HCT116 (cell line): ENCODE results near the gene TTLL3. TPM values are rescaled to one million over a fixed set of nuclear protein-coding genes. Genes with fewer than 3 reads are reported as not detected.

ENCODE experiments used
- ATAC-seq: fragments of 200-7000 bp; cut with Tn5 transposase; 2 replicates; pipeline ENCODE4 v1.9.1; 2020; ENCODE audit warnings: mild to moderate bottlenecking, moderate library complexity
- BruUV-seq: library from RNA; stranded (reverse); fragments of 400-500 nt; replicated peaks from 2 replicates; lab custom pipeline; 2021; lab: Mats Ljungman, UMichigan
- CTCF ChIA-PET: fragments of 300-600 bp; sonication (Branson Sonifier 250); formaldehyde crosslinking; loops from one replicate; lab custom pipeline; 2021; ENCODE audit warnings: antibody characterized with exemption; lab: Charles Lee
- POLR2A ChIA-PET: fragments of 300-600, 350-600 bp; sonication (Branson Sonifier 250); formaldehyde crosslinking; loops from one replicate; lab custom pipeline; 2021; ENCODE audit warnings: antibody characterized with exemption; lab: Charles Lee
- RAD21 ChIA-PET, 2 experiments: fragments of 300-600 bp; sonication (Branson Sonifier 250); formaldehyde crosslinking; loops; one replicate each; lab custom pipeline; 2023; ENCODE audit warnings: low total read pairs in 2 of 2; ENCODE audit not compliant: uncharacterized antibody in 2 of 2, unreplicated experiment in 2 of 2, low non-redundant PET in 1 of 2; lab: Charles Lee
- DNase-seq: peaks from one replicate; pipeline ENCODE4 v3.0.0-alpha.2; 2010; ENCODE audit warnings: low read depth, low spot score
- H2AFZ ChIP-seq: fragments of 200-600 bp; shearing (Covaris generic), sonication (generic); 2 replicates; pipeline ENCODE4 v1.6.1; 2017; ENCODE audit warnings: low read depth, mixed run types, mixed read lengths, antibody characterized with exemption, low read length; ENCODE audit not compliant: poor library complexity, severe bottlenecking
- H3K27ac ChIP-seq: 2 replicates; pipeline ENCODE4 v1.5.1; 2012; ENCODE audit warnings: low read depth, low read length
- H3K27me3 ChIP-seq: fragments of 200-600 bp; sonication (generic); 2 replicates; pipeline ENCODE4 v1.6.1; 2016; ENCODE audit warnings: mixed run types, low read length, mixed read lengths; ENCODE audit not compliant: insufficient read depth
- H3K36me3 ChIP-seq, 2 experiments: fragments of 200-500 bp in 1 of 2; fragments of 200-600 bp in 1 of 2; sonication (Bioruptor generic) in 1 of 2; sonication (generic) in 1 of 2; 2 replicates each; pipeline versions ENCODE4 v1.5.1 to v1.6.1; 2014 to 2016; ENCODE audit warnings: low read length in 2 of 2, inconsistent platforms in 1 of 2, mixed read lengths in 1 of 2, mixed run types in 1 of 2; ENCODE audit not compliant: insufficient read depth in 2 of 2, control insufficient read depth in 1 of 2
- H3K4me1 ChIP-seq, 2 experiments: fragments of 200-600 bp in 1 of 2; sonication (generic) in 1 of 2; 2 replicates each; pipeline versions ENCODE4 v1.5.1 to v1.6.1; 2012 to 2017; ENCODE audit warnings: low read length in 2 of 2, inconsistent platforms in 1 of 2, mild to moderate bottlenecking in 1 of 2, mixed read lengths in 1 of 2, mixed run types in 1 of 2, moderate library complexity in 1 of 2; ENCODE audit not compliant: insufficient read depth in 2 of 2, control insufficient read depth in 1 of 2
- H3K4me2 ChIP-seq: fragments of 200-600 bp; sonication (generic); 2 replicates; pipeline ENCODE4 v1.6.1; 2017; ENCODE audit warnings: mixed run types, low read length, mixed read lengths
- H3K4me3 ChIP-seq, 2 experiments: fragments of 200-600 bp in 1 of 2; sonication (generic) in 1 of 2; replicated peaks in 1 of 2; 2 replicates each; pipeline ENCODE4 v1.5.1; 2011 to 2016; ENCODE audit warnings: low read length in 2 of 2, control low read depth in 1 of 2, low read depth in 1 of 2, mild to moderate bottlenecking in 1 of 2, mixed read lengths in 1 of 2, mixed run types in 1 of 2
- H3K79me2 ChIP-seq: fragments of 200-600 bp; sonication (generic); 2 replicates; pipeline ENCODE4 v1.6.1; 2017; ENCODE audit warnings: mild to moderate bottlenecking, mixed run types, low read length, moderate library complexity, mixed read lengths; ENCODE audit not compliant: insufficient read depth
- H3K9ac ChIP-seq: fragments of 200-600 bp; sonication (generic); 2 replicates; pipeline ENCODE4 v1.6.1; 2016; ENCODE audit warnings: low read length, mixed read lengths
- H3K9me2 ChIP-seq: fragments of 200-600 bp; sonication (generic), shearing (Covaris generic); 2 replicates; pipeline ENCODE4 v1.6.1; 2017; ENCODE audit warnings: mixed run types, mild to moderate bottlenecking, moderate library complexity; ENCODE audit not compliant: insufficient read depth
- H3K9me3 ChIP-seq, 2 experiments: fragments of 200-500 bp in 1 of 2; fragments of 200-600 bp in 1 of 2; sonication (Bioruptor generic) in 1 of 2; sonication (generic) in 1 of 2; 2 replicates each; pipeline ENCODE4 v1.6.1; 2014 to 2017; ENCODE audit warnings: low read length in 2 of 2, mixed read lengths in 2 of 2, inconsistent platforms in 1 of 2, low read depth in 1 of 2, mild to moderate bottlenecking in 1 of 2, mixed run types in 1 of 2, moderate library complexity in 1 of 2; ENCODE audit not compliant: control insufficient read depth in 1 of 2, insufficient read depth in 1 of 2
- H4K20me1 ChIP-seq: fragments of 200-600 bp; sonication (generic), shearing (Covaris generic); 2 replicates; pipeline ENCODE4 v1.6.1; 2017; ENCODE audit warnings: mixed run types, mild to moderate bottlenecking, moderate library complexity; ENCODE audit not compliant: insufficient read depth
- ATF3 ChIP-seq: IDR thresholded peaks from 2 replicates; pipeline ENCODE4 v1.6.1; 2012
- CBX3 ChIP-seq: IDR thresholded peaks from 2 replicates; pipeline ENCODE4 v1.6.1; 2012; ENCODE audit warnings: low read depth
- CEBPB ChIP-seq: IDR thresholded peaks from 2 replicates; pipeline ENCODE4 v1.6.1; 2012; ENCODE audit warnings: low read depth
- EGR1 ChIP-seq: IDR thresholded peaks from 2 replicates; pipeline ENCODE4 v1.6.1; 2012; ENCODE audit warnings: low read depth
- ELF1 ChIP-seq: IDR thresholded peaks from 2 replicates; pipeline ENCODE4 v1.6.1; 2012; ENCODE audit warnings: low read depth, borderline replicate concordance
- EZH2phosphoT487 ChIP-seq: fragments of 200-600 bp; IDR thresholded peaks from 2 replicates; pipeline ENCODE4 v1.6.1; 2018; ENCODE audit warnings: antibody characterized with exemption, borderline replicate concordance
- JUND ChIP-seq: IDR thresholded peaks from 2 replicates; pipeline ENCODE4 v1.6.1; 2012
- MAX ChIP-seq: IDR thresholded peaks from 2 replicates; pipeline ENCODE4 v1.6.1; 2012
- POLR2A ChIP-seq: IDR thresholded peaks from 2 replicates; pipeline ENCODE4 v1.7.0; 2011; ENCODE audit warnings: borderline replicate concordance; ENCODE audit not compliant: insufficient read depth, insufficient read length; ENCODE audit errors: extremely low read depth
- POLR2AphosphoS5 ChIP-seq: IDR thresholded peaks from 2 replicates; pipeline ENCODE4 v1.6.1; 2011; ENCODE audit warnings: mild to moderate bottlenecking, low read depth, low read length, moderate library complexity
- SRF ChIP-seq: IDR thresholded peaks from 2 replicates; pipeline ENCODE4 v1.6.1; 2012; ENCODE audit warnings: low read depth
- YY1 ChIP-seq: IDR thresholded peaks from 2 replicates; pipeline ENCODE4 v1.6.1; 2011; ENCODE audit warnings: low read length, low read depth, moderate library complexity, mild to moderate bottlenecking; ENCODE audit not compliant: insufficient replicate concordance; ENCODE audit errors: extremely low read depth
- ZBTB33 ChIP-seq: IDR thresholded peaks from 2 replicates; pipeline ENCODE4 v1.6.1; 2011; ENCODE audit warnings: mild to moderate bottlenecking, low read length, moderate library complexity; ENCODE audit not compliant: insufficient replicate concordance; ENCODE audit errors: extremely low read depth
- ZFX ChIP-seq: fragments of 450-650 bp; IDR thresholded peaks from 2 replicates; pipeline ENCODE4 v1.6.1; 2017
- ZNF274 ChIP-seq: fragments of 200-500 bp; sonication (Bioruptor generic); IDR thresholded peaks from 2 replicates; pipeline ENCODE4 v1.6.1; 2014; ENCODE audit warnings: mild to moderate bottlenecking, low read depth, low read length, inconsistent platforms
- intact Hi-C: fragments of 100-400 bp; cut with micrococcal nuclease; formaldehyde crosslinking; loops from 2 replicates; pipeline ENCODE4 v1.10.0; 2022
- total RNA-seq: library from RNA; stranded (reverse); gene quantifications from one replicate; pipeline ENCODE4 v1.2.1, GENCODE V29; 2021; ENCODE audit not compliant: unreplicated experiment

Gene TTLL3
- total RNA-seq, 1 experiment from 2014 or later = 40.3 TPM

- Histone ChIP-seq H3K36me3 (peaks cover 15 to 21% of the 10 kb centered on the region in 2 experiments; a peak in 3 of 4 replicates), H3K27ac (no peak overlapping the region), H3K79me2 (no peaks in the 10 kb centered on the region), H3K9ac (no peak overlapping the region), H3K9me2 (no peaks in the 10 kb centered on the region), H4K20me1 (no peaks in the 10 kb centered on the region), H2AFZ (no peak overlapping the region), H3K4me1 (no peaks in the 10 kb centered on the region), H3K4me2 (no peak overlapping the region), H3K27me3 (no peaks in the 10 kb centered on the region), H3K9me3 (no peaks in the 10 kb centered on the region), H3K4me3 (no peak overlapping the region)
- RAD21 ChIA-PET = no interaction called here
- intact Hi-C loops = no loop called here
- DNase-seq = no peak
- POLR2A ChIA-PET = no interaction called here
- CTCF ChIA-PET = no interaction called here
- TF ChIP-seq SRF = no peak
- no peak for TF ChIP-seq CBX3
- TF ChIP-seq ATF3 = no peak
- TF ChIP-seq CEBPB = no peak
- no peak for TF ChIP-seq POLR2AphosphoS5
- TF ChIP-seq MAX = no peak
- no peak for TF ChIP-seq ELF1
- no peak for TF ChIP-seq EGR1
- no peak for TF ChIP-seq ZBTB33
- TF ChIP-seq EZH2phosphoT487 = no peak
- no peak for TF ChIP-seq JUND
- no peak for TF ChIP-seq YY1
- no peak for TF ChIP-seq ZFX
- no peak for TF ChIP-seq ZNF274
- TF ChIP-seq POLR2A = no peak
- no peak for ATAC-seq
- BruUV-seq = no TSS peak
These were observed 26.1 kb upstream of the TTLL3 start for GRCh38 chr3:9783954-9784353.
